Measurements from ENCODE around the gene NUB1.

Gene NUB1

DNA sequence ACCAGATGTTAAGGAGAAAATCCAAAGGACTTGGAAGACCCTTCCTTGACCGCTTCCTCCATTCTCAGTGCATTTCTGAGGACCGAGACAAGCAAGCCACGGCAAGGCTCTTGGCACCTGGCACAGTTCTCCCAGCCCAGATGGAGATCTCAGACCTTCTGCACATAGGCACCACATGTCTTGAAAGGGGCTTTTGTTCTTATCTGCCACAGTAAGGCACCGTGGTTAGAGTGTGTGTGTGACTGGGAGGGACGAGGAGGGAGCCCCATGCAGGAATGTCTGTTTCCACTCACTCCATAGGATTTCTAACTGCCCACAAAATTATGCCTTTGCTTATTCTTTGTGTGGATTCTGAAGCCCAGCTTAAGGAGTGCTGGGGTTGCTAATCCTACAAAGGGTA is 78.5 kb downstream of the NUB1 start:
- Histone ChIP-seq H3K36me3 (ENCODE audit: control insufficient read depth, low read length) (no peaks in the 10 kb centered on the region), H3K4me2 (ENCODE audit: low read length) (no peak overlapping the region), H3K4me1 (ENCODE audit: control insufficient read depth, low read length) (no peaks in the 10 kb centered on the region), H3K4me3 (ENCODE audit: low read length) (no peak overlapping the region), H3K27ac (ENCODE audit: low read depth, low read length) (no peak overlapping the region), H3F3A (ENCODE audit: control insufficient read depth, insufficient read depth) (no peaks in the 10 kb centered on the region), H4K20me1 (ENCODE audit: control insufficient read depth, insufficient read depth, low read depth, low read length) (no peaks in the 10 kb centered on the region), H3K79me2 (ENCODE audit: control insufficient read depth, low read length) (no peaks in the 10 kb centered on the region), H3K27me3 (ENCODE audit: control insufficient read depth, low read length) (peaks cover 12% of the 10 kb centered on the region; the same call in 1 of the 2 replicates), H3K9me3 (ENCODE audit: control insufficient read depth, insufficient read depth, low read length) (peaks cover 17% of the 10 kb centered on the region), H3K9me2 (replicated peaks; ENCODE audit: control insufficient read depth, low read length) (no peaks in the 10 kb centered on the region)
- no peak for TF ChIP-seq EZH2phosphoT487 (IDR thresholded peaks at IDR 0.05; ENCODE audit: borderline replicate concordance, low read length)
- TF ChIP-seq, protein P1, sequence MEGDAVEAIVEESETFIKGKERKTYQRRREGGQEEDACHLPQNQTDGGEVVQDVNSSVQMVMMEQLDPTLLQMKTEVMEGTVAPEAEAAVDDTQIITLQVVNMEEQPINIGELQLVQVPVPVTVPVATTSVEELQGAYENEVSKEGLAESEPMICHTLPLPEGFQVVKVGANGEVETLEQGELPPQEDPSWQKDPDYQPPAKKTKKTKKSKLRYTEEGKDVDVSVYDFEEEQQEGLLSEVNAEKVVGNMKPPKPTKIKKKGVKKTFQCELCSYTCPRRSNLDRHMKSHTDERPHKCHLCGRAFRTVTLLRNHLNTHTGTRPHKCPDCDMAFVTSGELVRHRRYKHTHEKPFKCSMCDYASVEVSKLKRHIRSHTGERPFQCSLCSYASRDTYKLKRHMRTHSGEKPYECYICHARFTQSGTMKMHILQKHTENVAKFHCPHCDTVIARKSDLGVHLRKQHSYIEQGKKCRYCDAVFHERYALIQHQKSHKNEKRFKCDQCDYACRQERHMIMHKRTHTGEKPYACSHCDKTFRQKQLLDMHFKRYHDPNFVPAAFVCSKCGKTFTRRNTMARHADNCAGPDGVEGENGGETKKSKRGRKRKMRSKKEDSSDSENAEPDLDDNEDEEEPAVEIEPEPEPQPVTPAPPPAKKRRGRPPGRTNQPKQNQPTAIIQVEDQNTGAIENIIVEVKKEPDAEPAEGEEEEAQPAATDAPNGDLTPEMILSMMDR (IDR thresholded peaks at IDR 0.05; ENCODE audit: low read depth, low read length, poor library complexity, severe bottlenecking): no peak

DNA sequence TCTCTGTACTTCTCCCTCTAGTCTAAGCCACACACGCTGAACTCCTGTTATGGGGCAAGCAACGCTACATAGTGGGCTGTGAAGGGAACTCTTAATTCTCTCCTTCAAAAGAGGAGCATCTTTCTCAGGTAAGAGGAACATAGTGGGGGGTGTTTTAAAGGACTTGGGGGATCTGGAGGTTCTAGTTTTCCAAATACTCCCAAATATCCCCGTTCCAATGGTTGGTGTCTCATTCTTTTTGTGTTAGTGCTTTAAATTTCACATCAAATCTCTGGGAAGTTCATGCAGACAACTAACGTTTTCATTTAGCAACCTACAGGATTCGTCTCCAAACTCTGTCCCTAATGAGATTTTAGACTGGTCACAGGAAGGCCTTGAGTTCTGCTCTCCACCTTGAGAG is 80.6 kb downstream of the NUB1 start:
- H3K4me2 ChIP-seq (ENCODE audit: low read length): no peak overlapping the region
- H3K36me3 ChIP-seq (ENCODE audit: control insufficient read depth, low read length): no peaks in the 10 kb centered on the region
- no peaks in the 10 kb centered on the region for H3K79me2 ChIP-seq (ENCODE audit: control insufficient read depth, low read length)
- H3K27me3 ChIP-seq (ENCODE audit: control insufficient read depth, low read length): peaks cover 4% of the 10 kb centered on the region; the same call in 1 of the 2 replicates
- peaks cover 17% of the 10 kb centered on the region for H3K9me3 ChIP-seq (ENCODE audit: control insufficient read depth, insufficient read depth, low read length)
- H3K9me2 ChIP-seq (replicated peaks; ENCODE audit: control insufficient read depth, low read length): no peaks in the 10 kb centered on the region
- H3K4me3 ChIP-seq (ENCODE audit: low read length): no peak overlapping the region
- H3F3A ChIP-seq (ENCODE audit: control insufficient read depth, insufficient read depth): no peaks in the 10 kb centered on the region
- H3K4me1 ChIP-seq (ENCODE audit: control insufficient read depth, low read length): no peaks in the 10 kb centered on the region
- H3K27ac ChIP-seq (ENCODE audit: low read depth, low read length): no peak overlapping the region
- no peaks in the 10 kb centered on the region for H4K20me1 ChIP-seq (ENCODE audit: control insufficient read depth, insufficient read depth, low read depth, low read length)
- TF ChIP-seq, protein P1 (IDR thresholded peaks at IDR 0.05; ENCODE audit: low read depth, low read length, poor library complexity, severe bottlenecking): no peak
- no peak for TF ChIP-seq EZH2phosphoT487 (IDR thresholded peaks at IDR 0.05; ENCODE audit: borderline replicate concordance, low read length)

DNA sequence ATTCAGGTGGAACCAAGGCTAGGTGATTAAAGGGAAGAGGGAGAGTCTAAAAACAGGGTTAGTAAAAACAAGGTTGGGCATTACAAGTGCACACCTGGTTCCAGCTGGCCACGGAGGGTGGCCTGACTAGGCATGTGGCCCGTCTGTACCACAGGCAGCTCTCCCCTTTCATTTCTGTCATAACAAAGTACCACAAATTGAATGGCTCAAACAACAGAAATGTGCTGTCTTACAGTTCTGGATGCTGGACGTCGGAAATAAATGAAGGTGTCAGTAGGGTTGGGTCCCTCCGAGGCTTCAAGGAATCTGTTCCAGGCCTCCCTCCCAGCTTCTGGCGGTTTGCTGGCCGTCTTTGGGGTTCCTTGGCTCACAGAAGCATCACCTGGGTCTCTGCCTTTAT is 81.6 kb downstream of the NUB1 start:
- no peaks in the 10 kb centered on the region for H3K79me2 ChIP-seq (ENCODE audit: control insufficient read depth, low read length)
- H3K9me3 ChIP-seq (ENCODE audit: control insufficient read depth, insufficient read depth, low read length): peaks cover 17% of the 10 kb centered on the region
- H3K27ac ChIP-seq (ENCODE audit: low read depth, low read length): no peak overlapping the region
- H3K4me3 ChIP-seq (ENCODE audit: low read length): no peak overlapping the region
- no peaks in the 10 kb centered on the region for H4K20me1 ChIP-seq (ENCODE audit: control insufficient read depth, insufficient read depth, low read depth, low read length)
- H3K36me3 ChIP-seq (ENCODE audit: control insufficient read depth, low read length): no peaks in the 10 kb centered on the region
- TF ChIP-seq EZH2phosphoT487 (IDR thresholded peaks at IDR 0.05; ENCODE audit: borderline replicate concordance, low read length): no peak
- TF ChIP-seq, protein P1 (IDR thresholded peaks at IDR 0.05; ENCODE audit: low read depth, low read length, poor library complexity, severe bottlenecking): no peak
- H3F3A ChIP-seq (ENCODE audit: control insufficient read depth, insufficient read depth): no peaks in the 10 kb centered on the region
- peaks cover 4% of the 10 kb centered on the region; the same call in 1 of the 2 replicates for H3K27me3 ChIP-seq (ENCODE audit: control insufficient read depth, low read length)
- H3K4me2 ChIP-seq (ENCODE audit: low read length): no peak overlapping the region
- H3K4me1 ChIP-seq (ENCODE audit: control insufficient read depth, low read length): no peaks in the 10 kb centered on the region
- no peaks in the 10 kb centered on the region for H3K9me2 ChIP-seq (replicated peaks; ENCODE audit: control insufficient read depth, low read length)
